ENCODE measurements around the gene CDK18.

Gene CDK18

DNA sequence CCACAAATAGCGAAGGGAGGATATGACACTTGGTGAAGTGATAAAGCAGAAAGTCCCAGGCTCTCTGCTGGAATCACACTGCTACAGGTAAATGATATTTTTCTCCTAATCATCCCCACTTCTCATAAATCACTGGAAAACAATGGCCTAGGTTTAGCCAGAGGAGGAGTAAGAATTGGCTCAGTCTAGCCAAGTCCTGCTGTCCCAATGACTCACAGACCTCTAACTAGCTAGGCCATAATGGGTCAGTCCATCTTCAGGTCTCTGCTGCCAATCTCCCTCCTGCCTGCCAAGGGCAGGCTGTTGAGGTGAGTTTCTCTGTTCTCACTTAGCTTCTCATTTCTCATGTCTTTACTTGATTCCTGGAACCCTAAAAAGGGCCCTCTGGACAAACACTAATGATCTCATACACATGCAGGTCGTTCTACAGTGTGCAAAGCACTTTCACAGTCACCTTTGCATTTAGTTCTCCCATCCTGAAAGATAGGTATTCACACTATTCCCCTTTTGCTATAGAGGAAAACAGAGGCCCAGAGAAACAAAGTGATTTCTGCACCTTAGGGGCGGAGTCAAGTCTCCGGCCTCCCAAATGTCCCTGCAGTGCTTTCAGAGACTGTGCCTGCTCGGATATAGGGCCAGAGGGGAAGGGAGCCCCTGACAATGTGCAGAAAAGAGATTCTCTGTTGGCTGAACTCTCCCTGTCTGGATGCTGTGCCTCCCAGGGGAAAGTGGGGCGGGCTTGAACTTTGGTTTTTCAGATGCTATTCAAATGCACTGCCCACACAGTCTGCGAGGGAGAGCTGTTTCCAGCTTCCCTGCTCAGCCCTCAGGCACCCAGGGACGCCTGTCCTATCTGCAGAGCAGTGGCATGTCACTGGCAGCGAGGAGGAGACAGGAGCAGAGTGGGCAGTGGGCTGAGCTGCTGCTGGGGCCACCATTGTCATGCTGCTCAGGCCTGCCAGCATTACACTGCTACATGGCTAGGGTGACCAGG lies 3.9 kb upstream of the CDK18 start:
- CTCF ChIA-PET: interaction anchor here (1.6 to 19.2 kb wide), 4 partner anchors 14 to 146 kb away, joined by 4 to 459 read pairs (median 64); no protein-coding TSS in a partner anchor
- Histone ChIP-seq H3K4me3 (ENCODE audit: low read depth, low read length) (no peak overlapping the region), H3K4me1 (ENCODE audit: control insufficient read depth, insufficient read depth, low read length) (peaks cover 6% of the 10 kb centered on the region), H3K9me3 (ENCODE audit: control insufficient read depth, insufficient read depth, low read depth, low read length) (no peaks in the 10 kb centered on the region), H3K36me3 (ENCODE audit: control insufficient read depth in 2 of 2, insufficient read depth in 1 of 2, low read length in 2 of 2) (no peaks in the 10 kb centered on the region), H3K27ac (ENCODE audit: extremely low read depth, low read depth, low read length) (no peak overlapping the region)
- TF ChIP-seq ZNF366 (tag by site-specific recombination; conservative IDR thresholded peaks at IDR 0.05) (peak; percentile 25; the same call in 1 of the 2 replicates), ZBTB17 (tag by site-specific recombination; IDR thresholded peaks at IDR 0.05) (peak; percentile 94), ZFHX2 (tag by site-specific recombination; conservative IDR thresholded peaks at IDR 0.05) (peak; percentile 52), ZNF221 (tag by site-specific recombination; IDR thresholded peaks at IDR 0.05; ENCODE audit: borderline replicate concordance) (no peak), EGR2 (tag by site-specific recombination; IDR thresholded peaks at IDR 0.05; ENCODE audit: low read depth) (peak; percentile 56; the same call in 1 of the 2 replicates)
- TF ChIP-seq, protein P1, sequence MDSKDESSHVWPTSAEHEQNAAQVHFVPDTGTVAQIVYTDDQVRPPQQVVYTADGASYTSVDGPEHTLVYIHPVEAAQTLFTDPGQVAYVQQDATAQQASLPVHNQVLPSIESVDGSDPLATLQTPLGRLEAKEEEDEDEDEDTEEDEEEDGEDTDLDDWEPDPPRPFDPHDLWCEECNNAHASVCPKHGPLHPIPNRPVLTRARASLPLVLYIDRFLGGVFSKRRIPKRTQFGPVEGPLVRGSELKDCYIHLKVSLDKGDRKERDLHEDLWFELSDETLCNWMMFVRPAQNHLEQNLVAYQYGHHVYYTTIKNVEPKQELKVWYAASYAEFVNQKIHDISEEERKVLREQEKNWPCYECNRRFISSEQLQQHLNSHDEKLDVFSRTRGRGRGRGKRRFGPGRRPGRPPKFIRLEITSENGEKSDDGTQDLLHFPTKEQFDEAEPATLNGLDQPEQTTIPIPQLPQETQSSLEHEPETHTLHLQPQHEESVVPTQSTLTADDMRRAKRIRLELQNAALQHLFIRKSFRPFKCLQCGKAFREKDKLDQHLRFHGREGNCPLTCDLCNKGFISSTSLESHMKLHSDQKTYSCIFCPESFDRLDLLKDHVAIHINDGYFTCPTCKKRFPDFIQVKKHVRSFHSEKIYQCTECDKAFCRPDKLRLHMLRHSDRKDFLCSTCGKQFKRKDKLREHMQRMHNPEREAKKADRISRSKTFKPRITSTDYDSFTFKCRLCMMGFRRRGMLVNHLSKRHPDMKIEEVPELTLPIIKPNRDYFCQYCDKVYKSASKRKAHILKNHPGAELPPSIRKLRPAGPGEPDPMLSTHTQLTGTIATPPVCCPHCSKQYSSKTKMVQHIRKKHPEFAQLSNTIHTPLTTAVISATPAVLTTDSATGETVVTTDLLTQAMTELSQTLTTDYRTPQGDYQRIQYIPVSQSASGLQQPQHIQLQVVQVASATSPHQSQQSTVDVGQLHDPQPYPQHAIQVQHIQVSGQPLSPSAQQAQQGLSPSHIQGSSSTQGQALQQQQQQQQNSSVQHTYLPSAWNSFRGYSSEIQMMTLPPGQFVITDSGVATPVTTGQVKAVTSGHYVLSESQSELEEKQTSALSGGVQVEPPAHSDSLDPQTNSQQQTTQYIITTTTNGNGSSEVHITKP (tag by site-specific recombination; IDR thresholded peaks at IDR 0.05): peak; percentile 87
- TF ChIP-seq, protein P2, sequence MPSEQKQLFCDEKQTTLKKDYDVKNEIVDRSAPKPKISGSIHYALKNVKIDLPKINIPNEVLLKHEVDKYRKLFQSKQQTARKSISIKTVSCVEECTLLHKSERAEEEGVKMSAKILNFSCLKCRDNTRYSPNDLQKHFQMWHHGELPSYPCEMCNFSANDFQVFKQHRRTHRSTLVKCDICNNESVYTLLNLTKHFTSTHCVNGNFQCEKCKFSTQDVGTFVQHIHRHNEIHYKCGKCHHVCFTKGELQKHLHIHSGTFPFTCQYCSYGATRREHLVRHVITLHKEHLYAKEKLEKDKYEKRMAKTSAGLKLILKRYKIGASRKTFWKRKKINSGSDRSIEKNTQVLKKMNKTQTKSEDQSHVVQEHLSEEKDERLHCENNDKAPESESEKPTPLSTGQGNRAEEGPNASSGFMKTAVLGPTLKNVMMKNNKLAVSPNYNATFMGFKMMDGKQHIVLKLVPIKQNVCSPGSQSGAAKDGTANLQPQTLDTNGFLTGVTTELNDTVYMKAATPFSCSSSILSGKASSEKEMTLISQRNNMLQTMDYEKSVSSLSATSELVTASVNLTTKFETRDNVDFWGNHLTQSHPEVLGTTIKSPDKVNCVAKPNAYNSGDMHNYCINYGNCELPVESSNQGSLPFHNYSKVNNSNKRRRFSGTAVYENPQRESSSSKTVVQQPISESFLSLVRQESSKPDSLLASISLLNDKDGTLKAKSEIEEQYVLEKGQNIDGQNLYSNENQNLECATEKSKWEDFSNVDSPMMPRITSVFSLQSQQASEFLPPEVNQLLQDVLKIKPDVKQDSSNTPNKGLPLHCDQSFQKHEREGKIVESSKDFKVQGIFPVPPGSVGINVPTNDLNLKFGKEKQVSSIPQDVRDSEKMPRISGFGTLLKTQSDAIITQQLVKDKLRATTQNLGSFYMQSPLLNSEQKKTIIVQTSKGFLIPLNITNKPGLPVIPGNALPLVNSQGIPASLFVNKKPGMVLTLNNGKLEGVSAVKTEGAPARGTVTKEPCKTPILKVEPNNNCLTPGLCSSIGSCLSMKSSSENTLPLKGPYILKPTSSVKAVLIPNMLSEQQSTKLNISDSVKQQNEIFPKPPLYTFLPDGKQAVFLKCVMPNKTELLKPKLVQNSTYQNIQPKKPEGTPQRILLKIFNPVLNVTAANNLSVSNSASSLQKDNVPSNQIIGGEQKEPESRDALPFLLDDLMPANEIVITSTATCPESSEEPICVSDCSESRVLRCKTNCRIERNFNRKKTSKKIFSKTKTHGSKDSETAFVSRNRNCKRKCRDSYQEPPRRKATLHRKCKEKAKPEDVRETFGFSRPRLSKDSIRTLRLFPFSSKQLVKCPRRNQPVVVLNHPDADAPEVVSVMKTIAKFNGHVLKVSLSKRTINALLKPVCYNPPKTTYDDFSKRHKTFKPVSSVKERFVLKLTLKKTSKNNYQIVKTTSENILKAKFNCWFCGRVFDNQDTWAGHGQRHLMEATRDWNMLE (tag by site-specific recombination; conservative IDR thresholded peaks at IDR 0.05; ENCODE audit: low read depth): no peak
- POLR2A ChIA-PET: no interaction called here

DNA sequence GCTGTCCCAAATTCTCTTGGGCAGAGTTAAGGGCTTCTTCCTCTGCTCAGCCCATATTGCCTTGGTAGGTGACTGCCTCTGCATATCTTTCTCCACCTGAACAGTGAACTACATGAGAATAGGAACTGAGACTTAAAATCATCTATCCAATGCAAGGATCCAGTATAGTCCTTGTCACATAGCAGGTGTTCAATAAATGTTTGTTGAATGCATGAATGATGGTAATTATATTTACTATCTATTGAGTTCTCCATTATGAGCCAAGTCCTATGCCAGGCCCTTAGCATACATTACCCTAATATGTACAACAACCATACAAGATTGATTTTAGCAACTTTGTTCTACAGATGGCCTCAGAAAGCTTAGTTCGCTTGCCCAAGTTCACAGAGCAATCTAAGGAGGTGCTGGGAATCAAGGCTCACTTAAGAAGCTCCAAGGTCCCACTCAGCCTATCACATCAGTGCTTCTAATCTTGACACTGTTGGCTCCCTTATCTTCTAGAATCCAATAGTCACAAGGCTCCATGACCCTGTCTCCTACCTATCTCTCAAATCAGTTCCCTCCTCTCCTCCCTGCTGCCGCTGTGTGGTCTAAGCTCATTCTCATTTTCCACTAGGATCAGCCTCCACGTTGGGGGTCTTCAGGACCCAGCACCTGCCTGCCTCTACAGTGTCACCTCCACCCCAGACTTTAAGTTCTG lies 2.2 kb upstream of the CDK18 start:
- Histone ChIP-seq H3K9me3 (ENCODE audit: control insufficient read depth, insufficient read depth, low read depth, low read length) (no peaks in the 10 kb centered on the region), H3K36me3 (ENCODE audit: control insufficient read depth in 2 of 2, insufficient read depth in 1 of 2, low read length in 2 of 2) (no peaks in the 10 kb centered on the region), H3K27ac (ENCODE audit: extremely low read depth, low read depth, low read length) (no peak overlapping the region), H3K4me1 (ENCODE audit: control insufficient read depth, insufficient read depth, low read length) (peaks cover 6% of the 10 kb centered on the region), H3K4me3 (ENCODE audit: low read depth, low read length) (no peak overlapping the region)
- no peak for TF ChIP-seq ZNF274 (IDR thresholded peaks at IDR 0.05; ENCODE audit: low read length)
- TF ChIP-seq ZNF274 (tag by site-specific recombination; IDR thresholded peaks at IDR 0.05; ENCODE audit: borderline replicate concordance): no peak
- TF ChIP-seq ZNF664 (tag by site-specific recombination; IDR thresholded peaks at IDR 0.05): peak; percentile 67; the same call in 1 of the 2 replicates
- TF ChIP-seq TRIM28 (IDR thresholded peaks at IDR 0.05; ENCODE audit: borderline replicate concordance, low read length): no peak
- ChIA-PET CTCF (interaction anchor here (1.1 to 10.9 kb wide), 4 partner anchors 16 to 105 kb away, joined by 4 to 107 read pairs (median 14); no protein-coding TSS in a partner anchor), POLR2A (interaction anchor here (1.6 kb wide), 1 partner anchor 15 kb away, joined by 3 read pairs; no protein-coding TSS in a partner anchor)

All from HEK293 (cell line).